NB4 (cell line): Measurements from ENCODE around the gene KCNK16.

Experiments used
- MAX ChIP-seq: IDR thresholded peaks from 2 replicates; pipeline ENCODE4 v1.6.1; 2011; ENCODE audit warnings: low read depth, low read length
- POLR2A ChIP-seq: IDR thresholded peaks from 2 replicates; pipeline ENCODE4 v1.6.1; 2011; ENCODE audit warnings: mild to moderate bottlenecking; ENCODE audit not compliant: insufficient read length; ENCODE audit errors: extremely low read depth
- TF ChIP-seq, protein P1 (sequence below): IDR thresholded peaks from one replicate; pipeline ENCODE4 v1.5.1; 2012; ENCODE audit warnings: low read depth, low read length

DNA sequence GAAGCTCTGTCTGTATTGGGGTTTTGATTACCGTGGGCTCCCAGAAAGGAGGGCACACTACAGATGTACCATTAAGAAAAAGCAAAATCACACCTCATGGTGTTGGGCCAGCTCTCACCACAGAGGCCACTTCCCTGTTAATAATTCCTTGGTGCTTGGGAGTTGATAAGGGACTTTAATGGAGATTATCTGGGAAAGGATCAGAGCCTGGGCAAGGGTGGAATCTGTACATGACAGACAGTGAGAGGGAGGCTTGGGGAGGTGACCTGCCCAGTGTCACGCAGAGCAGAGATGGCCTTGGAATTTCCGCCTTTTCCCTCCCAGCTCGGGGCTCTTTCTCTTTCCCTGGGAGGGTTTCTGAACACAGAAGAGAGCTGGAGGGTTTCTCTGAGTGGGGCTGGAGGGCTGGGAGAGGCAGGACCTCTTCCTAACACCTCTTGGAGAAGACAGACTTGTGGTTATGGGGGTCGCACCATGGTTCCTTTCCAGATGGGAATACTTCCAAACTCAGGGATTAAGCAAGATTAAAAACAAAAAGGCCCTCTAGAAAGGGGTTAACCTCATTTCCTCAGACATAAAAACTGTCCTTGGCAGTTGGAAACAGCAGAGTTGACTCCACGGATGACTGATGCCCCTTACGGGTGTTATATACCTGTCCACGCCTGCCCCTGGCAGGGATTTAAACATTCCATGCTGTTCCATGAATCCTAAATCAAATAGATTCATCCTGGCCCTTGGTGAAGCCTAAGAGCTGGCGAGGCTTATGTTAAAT, 16.8 kb upstream of the KCNK16 start:
- TF ChIP-seq POLR2A (no peak), MAX (no peak)
- TF ChIP-seq, protein P1, sequence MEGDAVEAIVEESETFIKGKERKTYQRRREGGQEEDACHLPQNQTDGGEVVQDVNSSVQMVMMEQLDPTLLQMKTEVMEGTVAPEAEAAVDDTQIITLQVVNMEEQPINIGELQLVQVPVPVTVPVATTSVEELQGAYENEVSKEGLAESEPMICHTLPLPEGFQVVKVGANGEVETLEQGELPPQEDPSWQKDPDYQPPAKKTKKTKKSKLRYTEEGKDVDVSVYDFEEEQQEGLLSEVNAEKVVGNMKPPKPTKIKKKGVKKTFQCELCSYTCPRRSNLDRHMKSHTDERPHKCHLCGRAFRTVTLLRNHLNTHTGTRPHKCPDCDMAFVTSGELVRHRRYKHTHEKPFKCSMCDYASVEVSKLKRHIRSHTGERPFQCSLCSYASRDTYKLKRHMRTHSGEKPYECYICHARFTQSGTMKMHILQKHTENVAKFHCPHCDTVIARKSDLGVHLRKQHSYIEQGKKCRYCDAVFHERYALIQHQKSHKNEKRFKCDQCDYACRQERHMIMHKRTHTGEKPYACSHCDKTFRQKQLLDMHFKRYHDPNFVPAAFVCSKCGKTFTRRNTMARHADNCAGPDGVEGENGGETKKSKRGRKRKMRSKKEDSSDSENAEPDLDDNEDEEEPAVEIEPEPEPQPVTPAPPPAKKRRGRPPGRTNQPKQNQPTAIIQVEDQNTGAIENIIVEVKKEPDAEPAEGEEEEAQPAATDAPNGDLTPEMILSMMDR = no peak
